MM.1S (cell line): ENCODE data around the gene PSKH1.

Source experiments
- DNase-seq: peaks from one replicate; pipeline ENCODE4 v3.0.0-alpha.2; 2015
- H2AFZ ChIP-seq: fragments of 300-600 bp; sonication (generic); 2 replicates; pipeline ENCODE4 v1.6.0; 2016; ENCODE audit warnings: antibody characterized with exemption, low read length
- H3F3A ChIP-seq: fragments of 300-600 bp; sonication (generic); 2 replicates; pipeline ENCODE4 v1.6.1; 2016; ENCODE audit warnings: mild to moderate bottlenecking, antibody characterized with exemption, low read length, moderate library complexity, mixed read lengths; ENCODE audit not compliant: insufficient read depth
- H3K27ac ChIP-seq: fragments of 300-600 bp; sonication (generic); 2 replicates; pipeline ENCODE4 v1.5.1; 2016; ENCODE audit warnings: mild to moderate bottlenecking, low read length
- H3K27me3 ChIP-seq: fragments of 300-600 bp; sonication (generic); replicated peaks from 2 replicates; pipeline ENCODE4 v1.6.0; 2016; ENCODE audit warnings: low read length; ENCODE audit not compliant: insufficient read depth
- H3K36me3 ChIP-seq: fragments of 300-600 bp; sonication (generic); replicated peaks from 2 replicates; pipeline ENCODE4 v1.6.1; 2016; ENCODE audit warnings: mild to moderate bottlenecking, low read length, mixed read lengths; ENCODE audit not compliant: insufficient read depth
- H3K4me1 ChIP-seq: fragments of 300-600 bp; sonication (generic); 2 replicates; pipeline ENCODE4 v1.6.1; 2016; ENCODE audit warnings: low read length, mixed read lengths
- H3K4me2 ChIP-seq: fragments of 300-600 bp; sonication (generic); 2 replicates; pipeline ENCODE4 v1.6.0; 2016; ENCODE audit warnings: low read depth, low read length
- H3K4me3 ChIP-seq: fragments of 300-600 bp; sonication (generic); 2 replicates; pipeline ENCODE4 v1.5.1; 2016; ENCODE audit warnings: low read length, mixed read lengths
- H3K79me2 ChIP-seq: fragments of 300-600 bp; sonication (generic); 2 replicates; pipeline ENCODE4 v1.6.1; 2016; ENCODE audit warnings: mixed run types, low read length, mixed read lengths
- H3K9ac ChIP-seq: fragments of 300-600 bp; sonication (generic); 2 replicates; pipeline ENCODE4 v1.6.1; 2016; ENCODE audit warnings: low read length, mixed read lengths
- H3K9me2 ChIP-seq: fragments of 300-600 bp; sonication (generic); replicated peaks from 2 replicates; pipeline ENCODE4 v1.6.1; 2016; ENCODE audit warnings: mild to moderate bottlenecking, low read length, mixed read lengths; ENCODE audit not compliant: insufficient read depth
- H3K9me3 ChIP-seq: fragments of 300-600 bp; sonication (generic); replicated peaks from 2 replicates; pipeline ENCODE4 v1.6.1; 2016; ENCODE audit warnings: mild to moderate bottlenecking, low read length, mixed read lengths; ENCODE audit not compliant: insufficient read depth
- H4K20me1 ChIP-seq: fragments of 300-600 bp; sonication (generic); 2 replicates; pipeline ENCODE4 v1.6.1; 2016; ENCODE audit warnings: mild to moderate bottlenecking, low read length, moderate library complexity, mixed read lengths; ENCODE audit not compliant: insufficient read depth
- EZH2 ChIP-seq: fragments of 300-600 bp; sonication (generic); optimal IDR thresholded peaks from 2 replicates; pipeline ENCODE3; 2017; ENCODE audit warnings: low read depth, mild to moderate bottlenecking, antibody characterized with exemption, low read length, mixed read lengths
- EZH2phosphoT487 ChIP-seq: fragments of 300-600 bp; sonication (generic); IDR thresholded peaks from 2 replicates; pipeline ENCODE4 v1.6.1; 2018; ENCODE audit warnings: antibody characterized with exemption, low read length
- TF ChIP-seq, protein P1 (sequence below): fragments of 300-600 bp; sonication (generic); IDR thresholded peaks from 2 replicates; pipeline ENCODE4 v1.5.1; 2016; ENCODE audit warnings: antibody characterized with exemption, low read length, mixed read lengths

Gene PSKH1

DNA sequence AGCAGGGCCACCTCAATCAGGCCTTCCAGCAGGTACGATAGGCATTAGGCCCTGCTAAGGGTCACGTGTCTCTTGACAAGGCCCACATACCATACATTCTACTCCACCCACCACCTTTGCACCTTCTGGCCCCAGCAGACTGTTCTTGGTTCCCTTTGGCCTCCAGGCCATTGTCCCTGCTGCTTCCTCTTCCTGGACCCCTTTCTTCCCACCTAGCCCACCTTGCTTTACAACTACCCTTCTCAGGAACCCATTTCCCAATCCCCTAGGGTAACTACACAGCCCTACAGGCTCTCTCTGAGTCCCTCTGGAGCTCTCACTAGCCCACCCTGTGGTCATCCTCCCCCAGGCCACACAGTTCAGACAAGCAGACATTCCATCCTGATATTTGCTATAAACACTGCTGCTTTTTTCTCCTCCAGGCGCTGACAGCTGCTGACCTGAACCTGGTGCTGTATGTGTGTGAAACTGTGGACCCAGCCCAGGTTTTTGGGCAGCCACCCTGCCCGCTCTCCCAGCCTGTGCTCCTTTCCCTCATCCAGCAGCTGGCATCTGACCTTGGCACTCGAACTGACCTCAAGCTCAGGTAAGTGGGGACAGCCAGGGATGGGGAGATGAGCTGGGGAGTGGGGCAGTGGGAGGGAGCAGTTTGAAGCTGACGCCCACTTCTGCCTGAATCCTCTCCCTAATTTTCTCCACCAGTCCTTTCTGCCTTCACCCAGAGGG is 9.7 kb upstream of the PSKH1 start:
- Histone ChIP-seq H3K9ac (no peak overlapping the region), H3K4me2 (no peak overlapping the region), H3K79me2 (no peaks in the 10 kb centered on the region), H4K20me1 (no peaks in the 10 kb centered on the region), H3K9me2 (no peaks in the 10 kb centered on the region), H2AFZ (no peak overlapping the region), H3K4me1 (no peaks in the 10 kb centered on the region), H3K4me3 (no peak overlapping the region), H3K27ac (no peak overlapping the region), H3K36me3 (no peaks in the 10 kb centered on the region; the same call in none of the 2 replicates), H3F3A (no peaks in the 10 kb centered on the region), H3K27me3 (no peaks in the 10 kb centered on the region), H3K9me3 (no peaks in the 10 kb centered on the region)
- no peak for DNase-seq
- TF ChIP-seq, protein P1, sequence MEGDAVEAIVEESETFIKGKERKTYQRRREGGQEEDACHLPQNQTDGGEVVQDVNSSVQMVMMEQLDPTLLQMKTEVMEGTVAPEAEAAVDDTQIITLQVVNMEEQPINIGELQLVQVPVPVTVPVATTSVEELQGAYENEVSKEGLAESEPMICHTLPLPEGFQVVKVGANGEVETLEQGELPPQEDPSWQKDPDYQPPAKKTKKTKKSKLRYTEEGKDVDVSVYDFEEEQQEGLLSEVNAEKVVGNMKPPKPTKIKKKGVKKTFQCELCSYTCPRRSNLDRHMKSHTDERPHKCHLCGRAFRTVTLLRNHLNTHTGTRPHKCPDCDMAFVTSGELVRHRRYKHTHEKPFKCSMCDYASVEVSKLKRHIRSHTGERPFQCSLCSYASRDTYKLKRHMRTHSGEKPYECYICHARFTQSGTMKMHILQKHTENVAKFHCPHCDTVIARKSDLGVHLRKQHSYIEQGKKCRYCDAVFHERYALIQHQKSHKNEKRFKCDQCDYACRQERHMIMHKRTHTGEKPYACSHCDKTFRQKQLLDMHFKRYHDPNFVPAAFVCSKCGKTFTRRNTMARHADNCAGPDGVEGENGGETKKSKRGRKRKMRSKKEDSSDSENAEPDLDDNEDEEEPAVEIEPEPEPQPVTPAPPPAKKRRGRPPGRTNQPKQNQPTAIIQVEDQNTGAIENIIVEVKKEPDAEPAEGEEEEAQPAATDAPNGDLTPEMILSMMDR, result no peak

DNA sequence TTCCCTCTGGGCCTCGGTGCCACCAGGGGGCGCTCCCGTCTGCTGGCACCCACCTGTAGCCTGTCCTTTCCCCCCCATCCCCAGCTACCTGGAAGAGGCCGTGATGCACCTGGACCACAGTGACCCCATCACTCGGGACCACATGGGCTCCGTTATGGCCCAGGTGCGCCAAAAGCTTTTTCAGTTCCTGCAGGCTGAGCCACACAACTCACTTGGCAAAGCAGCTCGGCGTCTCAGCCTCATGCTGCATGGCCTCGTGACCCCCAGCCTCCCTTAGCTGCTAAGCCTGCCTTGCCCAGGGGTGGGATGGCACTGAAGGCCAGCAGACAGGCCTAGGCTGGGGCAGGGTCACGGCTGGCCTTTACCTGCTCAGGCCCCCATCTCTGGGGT is 9.2 kb upstream of the PSKH1 start:
- DNase-seq, result peak; percentile 43
- H3K79me2 ChIP-seq, result no peaks in the 10 kb centered on the region
- no peak overlapping the region for H2AFZ ChIP-seq
- no peaks in the 10 kb centered on the region for H3K9me2 ChIP-seq
- H4K20me1 ChIP-seq, result no peaks in the 10 kb centered on the region
- H3K4me3 ChIP-seq, result no peak overlapping the region
- no peaks in the 10 kb centered on the region for H3F3A ChIP-seq
- H3K4me2 ChIP-seq, result no peak overlapping the region
- H3K9ac ChIP-seq, result no peak overlapping the region
- TF ChIP-seq, protein P1, result peak; percentile 87
- no peak for TF ChIP-seq EZH2
- H3K27ac ChIP-seq, result no peak overlapping the region
- H3K27me3 ChIP-seq, result no peaks in the 10 kb centered on the region
- H3K9me3 ChIP-seq, result no peaks in the 10 kb centered on the region
- H3K4me1 ChIP-seq, result no peaks in the 10 kb centered on the region
- H3K36me3 ChIP-seq, result no peaks in the 10 kb centered on the region; the same call in 1 of the 2 replicates

DNA sequence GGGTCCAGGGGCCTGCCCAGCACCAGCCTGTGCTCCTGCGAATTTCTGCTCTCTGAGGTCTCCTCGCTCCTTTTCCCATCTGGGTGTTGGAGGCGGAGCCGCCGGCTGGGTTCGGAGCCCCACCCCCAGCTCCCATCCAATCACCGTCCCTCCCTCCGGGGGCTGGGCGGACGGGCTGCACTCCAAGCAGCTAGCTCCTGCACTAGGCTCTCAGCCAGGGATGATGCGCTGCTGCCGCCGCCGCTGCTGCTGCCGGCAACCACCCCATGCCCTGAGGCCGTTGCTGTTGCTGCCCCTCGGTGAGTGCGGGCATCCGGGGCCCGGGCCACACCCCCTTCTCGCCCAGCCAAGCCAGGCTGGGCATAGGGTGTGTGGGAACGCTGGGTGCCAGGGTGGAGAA is 8.4 kb upstream of the PSKH1 start, which contains the start of gene NRN1L:
Gene NRN1L, plus strand, starts transcription at position 202 of the 400 bp plus-strand sequence. Its CDS starts 19 bp downstream, at position 221.
- Histone ChIP-seq H2AFZ (no peak within 1 kb of the TSS), H3F3A (no peaks in the 10 kb centered on the region), H3K79me2 (no peaks in the 10 kb centered on the region), H3K36me3 (no peaks in the 10 kb centered on the region; the same call in 1 of the 2 replicates), H3K9me2 (no peaks in the 10 kb centered on the region), H3K4me1 (no peaks in the 10 kb centered on the region), H3K9ac (no peak within 1 kb of the TSS), H3K9me3 (no peaks in the 10 kb centered on the region), H3K27ac (no peak within 1 kb of the TSS), H3K4me3 (no peak within 1 kb of the TSS), H4K20me1 (no peaks in the 10 kb centered on the region), H3K27me3 (no peaks in the 10 kb centered on the region), H3K4me2 (no peak within 1 kb of the TSS)
- no peak for TF ChIP-seq EZH2phosphoT487
- TF ChIP-seq, protein P1, result no peak
- no peak for TF ChIP-seq EZH2
- DNase-seq, result no peak
